Stimulated activated naive B cell treated with anti-CD40 and anti-IgM and Interleukin-4, amounts not matched to agents 10 μg/mL and 1 μg/mL and 100 μg/mL, for 72 hours (primary cell): ENCODE results near the gene FAHD1.

Experiments used
- ATAC-seq, 2 donors: fragments of 150-1000 bp; cut with Tn5 transposase; replicated peaks; 2 replicates each; pipeline ENCODE4 v1.10.0; 2021; ENCODE audit warnings: moderate library complexity in 1 of 2
- DNase-seq: peaks from one replicate; pipeline ENCODE4 v3.0.0; 2021
- H3K27ac Mint-ChIP-seq: one replicate; pipeline ENCODE4 v1.8.0; 2022; ENCODE audit warnings: mild to moderate bottlenecking, mixed read lengths
- H3K27me3 Mint-ChIP-seq, 2 donors: one replicate each; pipeline ENCODE4 v1.8.0; 2022; ENCODE audit warnings: mixed read lengths in 2 of 2
- H3K36me3 Mint-ChIP-seq, 2 donors: one replicate each; pipeline ENCODE4 v1.8.0; 2022; ENCODE audit warnings: mixed read lengths in 2 of 2, mild to moderate bottlenecking in 1 of 2
- H3K4me1 Mint-ChIP-seq, 2 donors: one replicate each; pipeline ENCODE4 v1.8.0; 2022; ENCODE audit warnings: mixed read lengths in 2 of 2, mild to moderate bottlenecking in 1 of 2
- H3K4me3 Mint-ChIP-seq, 2 donors: one replicate each; pipeline ENCODE4 v1.8.0; 2022; ENCODE audit warnings: mild to moderate bottlenecking in 2 of 2, mixed read lengths in 2 of 2, moderate library complexity in 1 of 2
- H3K9me3 Mint-ChIP-seq, 2 donors: one replicate each; pipeline ENCODE4 v1.8.0; 2022; ENCODE audit warnings: mixed read lengths in 2 of 2, mild to moderate bottlenecking in 1 of 2

The FAHD1 gene

DNA sequence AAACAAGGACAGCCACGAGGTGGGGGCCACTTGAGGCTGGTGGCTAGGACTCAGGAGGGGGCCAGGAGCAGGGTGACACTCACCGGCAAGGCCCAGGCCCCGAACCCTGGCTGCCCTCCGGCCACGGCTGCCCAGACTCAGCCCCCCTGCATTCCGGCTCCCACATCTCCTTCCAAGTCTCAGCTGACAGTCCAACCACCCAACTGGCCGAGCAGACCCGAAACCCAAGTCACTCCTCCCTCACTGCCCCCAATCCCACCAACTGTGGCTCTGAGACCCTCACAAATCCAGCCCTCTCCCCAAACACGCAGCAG lies 9.8 kb upstream of the FAHD1 start:
- Mint-ChIP-seq H3K27ac (no peak overlapping the region), H3K27me3 (no peaks in the 10 kb centered on the region), H3K9me3 (no peaks in the 10 kb centered on the region), H3K4me1 (peaks cover 0 to 4% of the 10 kb centered on the region in 2 donors), H3K36me3 (peaks cover 18 to 28% of the 10 kb centered on the region in 2 donors), H3K4me3 (no peak overlapping the region)
- ATAC-seq (no peak), DNase-seq (no peak)

DNA sequence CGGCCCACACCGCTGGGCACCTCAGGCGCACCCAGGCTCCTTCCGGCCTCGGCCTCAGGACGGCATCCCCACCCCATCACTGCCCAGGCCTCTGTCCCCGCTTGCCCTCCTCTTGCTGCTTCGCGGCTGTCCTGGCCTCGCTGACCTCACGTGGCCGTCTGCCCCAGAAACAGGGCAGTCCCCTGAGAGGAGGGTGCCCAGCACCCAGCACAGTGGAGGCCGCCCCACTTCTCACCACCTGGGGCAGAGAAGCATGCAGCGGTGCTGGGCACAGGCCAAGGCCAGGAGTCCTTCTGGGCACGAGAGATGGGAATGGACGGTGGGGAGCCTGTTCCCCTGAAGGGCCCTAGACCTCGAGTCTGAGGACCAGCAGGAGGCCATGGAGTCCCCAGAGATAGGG lies 9.3 kb upstream of the FAHD1 start:
- H3K4me1 Mint-ChIP-seq: peaks cover 0 to 4% of the 10 kb centered on the region in 2 donors
- H3K27ac Mint-ChIP-seq: no peak overlapping the region
- H3K36me3 Mint-ChIP-seq: peaks cover 18 to 28% of the 10 kb centered on the region in 2 donors
- H3K4me3 Mint-ChIP-seq: no peak overlapping the region
- no peak for DNase-seq
- ATAC-seq: no peak
- H3K9me3 Mint-ChIP-seq: no peaks in the 10 kb centered on the region
- H3K27me3 Mint-ChIP-seq: no peaks in the 10 kb centered on the region

DNA sequence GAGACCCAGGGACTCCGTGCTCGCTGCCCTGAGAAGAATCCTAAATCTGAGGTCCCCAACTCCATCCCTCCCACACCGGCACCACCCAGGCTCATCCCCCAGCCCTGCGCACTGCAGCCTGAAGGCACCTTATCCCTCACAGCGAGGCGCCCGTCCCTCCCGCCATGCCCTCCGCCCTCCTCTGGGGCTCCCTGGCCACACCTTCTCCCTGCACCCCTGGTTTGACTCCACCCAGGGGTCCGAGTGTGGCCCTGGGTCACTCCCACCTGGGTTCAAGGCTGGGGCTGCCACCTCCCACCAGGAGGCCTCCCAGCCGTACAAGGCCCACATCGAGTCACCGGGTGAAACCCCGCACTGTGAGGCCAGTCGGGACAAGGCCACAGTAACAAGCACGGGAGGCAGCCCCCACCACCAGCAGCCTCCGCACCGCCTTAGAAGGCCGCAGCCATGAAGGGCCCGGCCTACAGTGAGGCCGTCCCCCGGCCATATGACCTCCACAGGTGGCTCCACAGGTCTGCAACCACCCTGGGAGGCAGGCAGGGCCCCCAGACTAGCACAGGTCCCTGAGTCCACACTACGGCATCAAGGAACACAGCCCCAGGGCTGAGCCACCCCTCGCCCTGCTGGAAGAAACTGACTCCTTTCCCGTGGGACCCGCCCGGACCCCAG lies 8.7 kb upstream of the FAHD1 start:
- H3K27ac Mint-ChIP-seq: no peak overlapping the region
- DNase-seq: no peak
- no peak overlapping the region for H3K4me3 Mint-ChIP-seq
- ATAC-seq: no peak
- H3K4me1 Mint-ChIP-seq: no peaks in the 10 kb centered on the region
- peaks cover 16 to 24% of the 10 kb centered on the region in 2 donors for H3K36me3 Mint-ChIP-seq
- no peaks in the 10 kb centered on the region for H3K27me3 Mint-ChIP-seq
- H3K9me3 Mint-ChIP-seq: no peaks in the 10 kb centered on the region

DNA sequence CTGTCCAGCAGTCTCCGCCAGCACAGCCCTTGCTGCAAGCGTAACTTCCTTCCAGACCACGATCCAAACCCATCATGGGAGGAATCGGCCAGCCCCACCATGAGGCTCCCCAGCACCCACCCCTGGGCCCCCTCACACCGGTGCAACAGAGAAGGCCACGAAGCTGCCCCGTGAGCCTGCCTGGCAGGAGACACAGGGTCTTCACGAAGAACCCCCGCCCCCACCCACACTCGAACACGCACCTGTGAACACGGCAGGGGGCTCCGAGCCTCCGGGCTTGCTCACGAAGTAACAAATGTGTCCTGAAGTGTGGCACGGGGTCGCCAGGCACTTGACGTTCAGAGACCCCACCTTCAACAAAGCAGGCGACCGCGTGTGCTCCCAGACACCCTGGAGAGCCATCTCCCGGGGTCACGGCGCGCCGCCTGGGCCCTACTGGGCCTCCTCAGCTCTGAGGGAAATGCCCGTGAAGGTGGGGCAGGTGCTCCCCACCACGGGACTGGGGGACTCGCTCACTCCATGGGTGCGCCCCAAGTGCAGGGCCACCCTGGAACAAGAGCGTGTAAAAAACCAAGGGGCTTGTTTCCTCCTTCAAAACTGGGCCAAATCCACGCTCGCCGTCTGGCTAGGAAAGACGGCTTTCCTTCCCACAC lies 8.0 kb upstream of the FAHD1 start:
- DNase-seq (no peak), ATAC-seq (no peak)
- Mint-ChIP-seq H3K36me3 (peaks cover 15 to 18% of the 10 kb centered on the region in 2 donors), H3K4me3 (no peak overlapping the region), H3K9me3 (no peaks in the 10 kb centered on the region), H3K4me1 (peaks cover 0 to 3% of the 10 kb centered on the region in 2 donors), H3K27me3 (no peaks in the 10 kb centered on the region), H3K27ac (no peak overlapping the region)

DNA sequence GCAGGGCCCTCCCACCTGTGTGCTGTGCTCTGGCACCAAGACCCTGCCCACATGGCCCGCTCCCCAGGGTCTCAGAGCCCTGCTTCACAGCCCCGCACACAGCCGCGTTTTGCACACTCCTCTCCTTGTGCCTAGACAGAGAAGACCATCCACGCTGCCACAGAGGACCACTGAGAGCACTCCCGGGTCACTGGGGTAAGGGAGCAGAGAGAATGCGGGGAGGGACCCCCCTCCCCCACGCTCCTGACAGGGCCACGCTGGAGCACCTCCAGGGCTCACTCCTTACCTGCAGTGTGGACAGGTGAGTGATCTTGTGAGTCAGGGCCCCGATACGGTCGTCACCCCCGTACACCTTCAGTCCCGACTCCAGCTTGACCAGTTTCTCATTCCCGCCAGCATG lies 7.4 kb upstream of the FAHD1 start:
- Mint-ChIP-seq H3K27me3 (no peaks in the 10 kb centered on the region), H3K4me3 (no peak overlapping the region), H3K9me3 (no peaks in the 10 kb centered on the region), H3K27ac (no peak overlapping the region), H3K36me3 (peaks cover 15 to 18% of the 10 kb centered on the region in 2 donors), H3K4me1 (peaks cover 2 to 10% of the 10 kb centered on the region in 2 donors)
- DNase-seq: no peak
- no peak for ATAC-seq

DNA sequence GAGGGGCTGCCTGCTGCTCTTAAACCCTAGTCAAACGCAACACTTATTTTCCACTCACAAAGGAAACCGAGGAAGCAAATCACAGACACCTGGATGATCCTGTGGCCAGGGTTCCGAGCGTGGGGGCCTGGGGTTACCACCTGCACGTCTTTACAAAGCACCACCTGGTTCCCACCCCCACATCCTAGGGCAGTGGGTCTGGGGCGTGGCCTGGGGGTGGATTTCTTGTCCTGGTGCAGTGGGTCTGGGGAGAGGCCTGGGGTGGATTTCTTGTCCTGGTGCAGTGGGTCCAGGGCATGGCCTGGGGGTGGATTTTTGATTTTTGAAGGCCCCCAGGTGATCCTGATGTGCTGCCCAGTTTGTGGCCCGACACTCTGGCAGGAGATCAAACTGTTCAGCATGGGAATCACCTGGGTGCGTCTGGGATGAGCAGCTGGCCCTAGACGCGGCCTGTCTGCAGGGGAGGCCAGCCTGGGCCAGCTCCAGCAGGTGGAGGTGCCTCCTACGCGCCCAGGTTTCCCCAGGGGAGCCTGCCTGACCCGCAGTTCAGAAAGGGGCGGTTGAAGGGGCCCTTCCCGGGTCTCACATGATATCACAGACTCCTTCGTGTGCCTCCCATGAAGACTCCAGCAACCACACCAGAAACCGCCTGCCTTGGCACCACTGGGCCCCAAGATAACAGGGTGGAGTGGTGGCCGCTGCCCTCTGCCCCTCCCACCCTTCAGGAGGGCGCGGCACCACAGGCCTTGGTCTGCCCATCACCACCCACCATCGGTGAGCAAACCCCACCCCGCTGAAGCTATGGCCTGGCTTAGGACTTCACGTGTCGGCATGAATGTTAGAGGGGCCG lies 6.7 kb upstream of the FAHD1 start:
- no peak overlapping the region for H3K27ac Mint-ChIP-seq

DNA sequence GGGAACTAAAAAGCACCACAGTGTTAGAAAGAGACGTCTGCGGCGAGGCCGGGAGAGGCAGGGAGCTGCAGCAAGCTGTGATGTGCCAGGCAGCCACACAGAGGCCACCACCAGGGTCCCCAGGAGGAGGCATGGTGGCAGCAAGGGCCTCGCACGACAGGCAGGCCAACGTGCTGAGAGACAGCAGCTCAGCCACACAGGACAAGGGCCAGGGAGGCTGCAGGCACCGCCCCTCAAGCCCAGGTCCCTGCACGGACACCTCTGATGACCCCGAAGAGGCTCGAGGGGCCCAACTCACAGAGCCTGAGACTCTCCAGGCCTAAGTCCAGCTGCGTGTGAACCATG lies 6.1 kb upstream of the FAHD1 start:
- Mint-ChIP-seq H3K36me3 (peaks cover 10 to 13% of the 10 kb centered on the region in 2 donors), H3K4me3 (no peak overlapping the region), H3K4me1 (peaks cover 4 to 12% of the 10 kb centered on the region in 2 donors), H3K27ac (no peak overlapping the region), H3K27me3 (no peaks in the 10 kb centered on the region), H3K9me3 (no peaks in the 10 kb centered on the region)
- ATAC-seq: no peak
- DNase-seq: no peak

More for the DNA sequence above, 6.7 kb upstream of the FAHD1 start:
- DNase-seq (no peak), ATAC-seq (no peak)
- H3K9me3 Mint-ChIP-seq: no peaks in the 10 kb centered on the region
- peaks cover 4 to 12% of the 10 kb centered on the region in 2 donors for H3K4me1 Mint-ChIP-seq
- H3K27me3 Mint-ChIP-seq: no peaks in the 10 kb centered on the region
- peaks cover 13 to 15% of the 10 kb centered on the region in 2 donors for H3K36me3 Mint-ChIP-seq
- no peak overlapping the region for H3K4me3 Mint-ChIP-seq

DNA sequence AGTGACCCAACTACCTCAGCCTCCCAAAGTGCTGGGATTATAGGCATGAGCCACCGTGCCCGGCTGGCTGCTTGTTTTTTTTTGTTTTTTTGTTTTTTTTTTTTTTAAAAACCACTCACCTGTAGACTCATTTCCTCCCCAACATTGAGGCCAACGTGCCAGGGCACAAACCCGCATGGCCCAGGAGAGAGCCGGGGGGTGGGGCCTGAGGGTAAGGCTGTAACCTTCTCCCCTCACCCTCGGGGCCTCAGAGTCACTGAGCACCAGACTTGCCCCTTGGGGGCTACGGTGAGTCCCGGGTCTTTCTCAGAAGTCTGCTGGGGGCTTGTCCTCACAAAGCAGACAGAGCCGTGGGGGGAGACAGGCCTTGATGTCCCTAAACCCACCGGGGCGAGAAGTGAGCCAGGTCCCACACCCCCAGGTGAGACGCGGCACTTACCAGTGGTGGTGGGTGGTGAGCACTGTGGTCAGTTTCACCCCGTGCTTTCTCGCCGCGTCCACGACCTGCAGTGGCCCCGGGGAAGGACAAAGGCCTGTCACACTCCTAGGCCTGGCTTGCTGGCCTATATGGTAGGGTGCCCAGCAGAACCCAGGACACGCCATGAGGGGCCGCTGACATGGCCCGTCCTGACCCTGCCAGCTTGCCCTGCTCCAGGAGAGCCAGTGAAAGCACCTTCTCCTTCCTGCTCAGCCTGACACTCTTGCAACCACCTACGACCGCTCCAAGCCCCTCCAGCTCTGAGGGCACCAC lies 5.0 kb upstream of the FAHD1 start:
- DNase-seq: no peak
- H3K27ac Mint-ChIP-seq: no peak overlapping the region
- no peaks in the 10 kb centered on the region for H3K9me3 Mint-ChIP-seq
- H3K36me3 Mint-ChIP-seq: peaks cover 10 to 11% of the 10 kb centered on the region in 2 donors
- H3K4me1 Mint-ChIP-seq: peaks cover 4 to 12% of the 10 kb centered on the region in 2 donors
- H3K4me3 Mint-ChIP-seq: no peak overlapping the region
- H3K27me3 Mint-ChIP-seq: no peaks in the 10 kb centered on the region
- ATAC-seq: no peak

DNA sequence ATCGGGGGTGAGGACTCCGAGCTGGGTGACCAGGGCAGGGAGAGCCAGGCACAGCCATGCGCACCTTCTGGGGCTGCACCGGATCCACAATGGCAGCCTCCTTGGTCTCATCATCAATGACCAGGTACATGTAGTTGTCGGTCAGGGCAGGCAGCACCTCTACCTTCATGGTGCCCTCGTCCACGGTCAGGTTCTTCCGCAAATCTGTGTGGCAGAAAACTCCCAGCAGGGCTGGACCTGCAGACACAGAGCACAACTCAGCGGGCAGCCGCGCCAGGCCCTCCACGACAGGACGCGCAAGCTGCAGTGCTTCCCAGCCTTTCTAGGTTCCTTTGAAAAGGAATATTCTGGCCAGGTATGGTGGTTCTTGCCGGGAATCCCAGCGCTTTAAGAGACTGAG lies 4.2 kb upstream of the FAHD1 start:
- Mint-ChIP-seq H3K4me3 (no peak overlapping the region), H3K27ac (no peak overlapping the region), H3K9me3 (no peaks in the 10 kb centered on the region), H3K4me1 (peaks cover 6 to 19% of the 10 kb centered on the region in 2 donors), H3K27me3 (no peaks in the 10 kb centered on the region), H3K36me3 (peaks cover 4 to 7% of the 10 kb centered on the region in 2 donors)
- DNase-seq (no peak), ATAC-seq (no peak)

DNA sequence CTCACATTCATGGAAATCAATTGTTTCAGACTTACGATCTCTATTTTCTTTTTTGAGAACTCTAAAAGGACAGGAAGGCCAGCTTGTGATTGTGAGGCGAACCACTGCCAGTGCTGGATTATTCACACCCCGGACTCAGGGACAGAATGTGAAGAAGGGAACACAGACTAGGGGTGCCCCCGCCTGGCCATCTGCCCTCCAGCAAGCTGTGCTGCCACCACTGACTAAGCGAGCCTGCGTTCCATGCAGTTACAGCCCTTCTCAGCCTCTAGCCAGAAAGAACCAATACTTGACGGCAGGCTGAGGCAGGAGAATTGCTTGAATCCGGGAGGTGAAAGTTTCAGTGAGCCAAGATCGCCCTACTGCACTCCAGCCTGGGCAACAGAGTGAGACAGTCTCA lies 3.2 kb upstream of the FAHD1 start:
- ATAC-seq (no peak), DNase-seq (no peak)
- Mint-ChIP-seq H3K27me3 (no peaks in the 10 kb centered on the region), H3K4me1 (peaks cover 6 to 21% of the 10 kb centered on the region in 2 donors), H3K36me3 (peaks cover 4 to 7% of the 10 kb centered on the region in 2 donors), H3K4me3 (no peak overlapping the region), H3K9me3 (no peaks in the 10 kb centered on the region), H3K27ac (no peak overlapping the region)

DNA sequence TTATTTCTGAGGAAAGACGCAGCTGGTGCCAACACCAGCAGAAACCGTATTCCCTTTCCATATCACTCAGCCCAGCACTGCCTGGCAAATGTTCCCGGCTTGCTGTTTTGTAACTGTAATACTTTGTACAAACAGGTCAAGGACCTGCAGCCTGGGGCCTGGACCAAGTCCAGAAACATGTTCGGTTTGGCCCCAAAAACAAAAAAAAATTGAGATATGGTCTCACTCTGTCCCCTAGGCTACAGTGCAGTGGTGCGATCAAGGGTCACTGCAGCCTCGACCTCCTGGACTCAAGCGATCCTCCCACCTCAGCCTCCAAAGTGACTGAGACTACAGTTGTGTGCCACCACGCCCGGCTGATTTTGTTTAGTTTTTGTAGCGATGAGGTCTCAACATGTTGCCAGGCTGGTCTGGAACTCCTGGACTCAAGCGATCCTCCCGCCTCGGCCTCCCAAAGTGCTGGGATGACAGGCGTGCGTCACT lies 1.6 kb upstream of the FAHD1 start:
- Mint-ChIP-seq H3K27ac (peak overlapping the region; percentile 59), H3K9me3 (no peaks in the 10 kb centered on the region), H3K27me3 (no peaks in the 10 kb centered on the region), H3K4me3 (peak overlapping the region; percentile 75 to 77), H3K36me3 (peaks cover 0 to 2% of the 10 kb centered on the region in 2 donors), H3K4me1 (peaks cover 8 to 26% of the 10 kb centered on the region in 2 donors)
- DNase-seq (no peak), ATAC-seq (no peak)

DNA sequence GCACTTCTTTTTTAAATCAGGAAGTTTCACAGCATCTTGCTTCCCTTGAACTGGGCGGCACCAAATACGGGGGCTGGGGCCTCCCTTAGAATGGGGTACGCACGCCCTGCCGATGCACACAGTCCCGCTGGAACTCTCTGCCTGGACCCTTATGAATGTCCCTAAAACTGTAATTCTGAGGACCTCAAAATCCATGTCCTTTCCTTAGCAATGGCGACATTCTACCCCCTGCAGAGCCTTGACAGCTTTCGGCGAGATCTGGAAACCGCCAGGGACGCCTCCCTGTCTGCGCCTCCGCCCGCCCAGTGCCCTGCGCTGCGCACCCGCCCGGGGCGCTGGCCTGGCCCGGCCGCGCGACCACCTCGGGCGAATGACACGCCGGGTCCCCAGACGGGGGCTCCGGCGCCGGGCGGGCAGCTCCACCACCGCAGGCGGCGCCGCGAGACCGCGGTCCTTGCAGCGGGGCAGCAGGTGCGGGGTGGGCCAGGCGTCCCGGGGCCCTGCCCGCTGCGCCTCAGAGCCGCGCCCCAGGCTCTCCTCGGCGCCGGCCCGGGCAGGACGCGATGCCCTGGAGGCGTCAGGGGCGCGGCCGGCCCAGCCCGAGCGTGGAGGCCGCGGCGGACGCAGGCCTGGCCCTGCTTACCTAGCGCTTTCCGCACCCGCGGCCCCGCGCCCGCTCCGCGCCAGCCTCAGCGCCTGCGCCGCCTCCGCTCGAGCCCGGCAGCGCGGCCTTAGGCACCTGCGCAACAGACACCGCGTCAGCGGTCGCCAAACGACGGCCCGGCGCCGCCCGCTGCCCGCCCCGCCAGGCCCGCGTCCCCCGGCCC lies 929 bp upstream of the FAHD1 start:
- ATAC-seq: peak; percentile 75 to 79
- peaks cover 3 to 6% of the 10 kb centered on the region in 2 donors for H3K36me3 Mint-ChIP-seq
- peak overlapping the region; percentile 77 to 93 for H3K4me3 Mint-ChIP-seq
- peaks cover 10 to 32% of the 10 kb centered on the region in 2 donors for H3K4me1 Mint-ChIP-seq
- DNase-seq: peak; percentile 8
- H3K27me3 Mint-ChIP-seq: no peaks in the 10 kb centered on the region
- no peaks in the 10 kb centered on the region for H3K9me3 Mint-ChIP-seq
- H3K27ac Mint-ChIP-seq: peak overlapping the region; percentile 59

DNA sequence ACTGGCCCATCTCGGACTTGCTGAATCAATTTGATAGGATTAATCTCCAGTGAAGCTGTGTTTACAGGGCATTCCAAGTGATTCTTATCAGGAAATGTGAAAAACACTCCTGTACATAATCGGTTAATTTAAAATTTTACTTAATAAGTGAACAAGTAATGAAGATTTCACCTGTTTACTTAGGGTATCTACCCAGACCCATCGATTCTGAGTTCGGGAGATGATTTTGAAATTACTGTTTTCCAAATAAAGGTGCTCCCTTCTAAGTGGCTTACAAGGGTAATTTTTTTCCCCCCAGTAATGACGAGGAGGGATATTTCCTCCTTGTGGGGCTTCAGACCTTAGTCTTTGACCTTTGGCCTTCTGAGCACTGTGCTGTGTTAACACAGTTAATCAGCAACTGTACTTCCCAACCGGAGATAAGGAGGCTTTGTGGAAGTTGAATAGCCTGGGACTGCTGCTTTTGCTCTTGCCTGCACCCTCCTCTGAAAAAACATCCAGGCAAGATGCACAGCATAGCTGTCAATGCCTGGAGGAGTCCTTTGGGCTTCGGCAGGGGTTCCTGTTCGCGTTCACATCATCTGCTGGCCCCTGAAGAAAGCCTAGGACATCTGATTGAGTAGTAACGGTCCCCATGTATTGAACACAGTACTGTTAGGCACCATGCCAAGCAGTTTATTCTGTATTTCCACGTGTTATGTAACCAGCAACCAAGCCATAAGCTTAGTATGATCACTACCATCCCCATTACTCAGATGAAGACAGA lies 1.8 kb downstream of the FAHD1 start:
- DNase-seq (no peak), ATAC-seq (no peak)
- H3K27me3 Mint-ChIP-seq: no peaks in the 10 kb centered on the region
- H3K27ac Mint-ChIP-seq: no peak overlapping the region
- no peaks in the 10 kb centered on the region for H3K9me3 Mint-ChIP-seq
- H3K36me3 Mint-ChIP-seq: peaks cover 7 to 13% of the 10 kb centered on the region in 2 donors
- H3K4me1 Mint-ChIP-seq: peaks cover 10 to 30% of the 10 kb centered on the region in 2 donors
- peak overlapping the region; percentile 30 to 41 for H3K4me3 Mint-ChIP-seq
